ENCODE measurements around the gene PTPRN2. TPM values are rescaled to one million over a fixed set of nuclear protein-coding genes. Genes with fewer than 3 reads are reported as not detected.

PTPRN2 gene
- total and polyA plus RNA-seq, 9 of the 15 experiments (the other 6 are each of a cell fraction or from before 2014, with no cell fraction given): not detected

DNA sequence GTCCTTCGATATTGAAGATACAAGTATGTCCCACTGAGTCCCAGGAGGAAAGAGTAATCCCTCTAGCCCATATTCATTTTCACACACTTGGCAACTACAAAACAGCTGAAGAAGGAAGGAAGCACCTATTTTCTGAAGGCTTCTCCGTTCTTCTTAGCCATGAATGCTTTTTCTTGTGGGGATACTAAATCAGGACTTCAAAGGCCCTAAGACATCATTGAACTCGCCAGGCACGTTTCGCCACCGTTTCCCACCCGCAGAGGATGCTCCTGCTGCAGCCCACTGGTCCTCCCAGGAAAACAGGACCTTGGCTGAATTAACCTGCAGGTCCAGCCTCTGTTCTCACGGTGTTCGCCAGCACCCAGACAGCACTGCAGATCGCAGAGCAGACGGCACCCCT, 689.4 kb downstream of the PTPRN2 start:
- Histone ChIP-seq H2AFZ (ENCODE audit: low read depth, low read length) (no peak overlapping the region), H3K9me3 (replicated peaks; ENCODE audit: control insufficient read depth, insufficient read depth, low read depth, low read length) (no peaks in the 10 kb centered on the region), H3K79me2 (ENCODE audit: control insufficient read depth, insufficient read depth, low read length) (no peaks in the 10 kb centered on the region), H3K4me2 (ENCODE audit: insufficient read depth, low read length) (no peak overlapping the region), H3K27me3 (ENCODE audit: control insufficient read depth in 2 of 2, insufficient read depth in 2 of 2, low read length in 2 of 2) (peaks cover 61 to 91% of the 10 kb centered on the region in 2 experiments), H3K36me3 (ENCODE audit: control insufficient read depth, insufficient read depth, low read length) (no peaks in the 10 kb centered on the region), H3K27ac (ENCODE audit: extremely low read depth, low read depth, low read length) (no peak overlapping the region), H4K20me1 (replicated peaks; ENCODE audit: control insufficient read depth, insufficient read depth, low read length) (peaks cover 3% of the 10 kb centered on the region), H3K4me1 (replicated peaks in 1 of 2; ENCODE audit: control insufficient read depth in 2 of 2, insufficient read depth in 2 of 2, low read length in 2 of 2) (peaks cover 0 to 3% of the 10 kb centered on the region in 2 experiments; a peak in 1 of 5 replicates), H3K9me1 (ENCODE audit: control insufficient read depth, insufficient read depth, low read length) (no peaks in the 10 kb centered on the region), H3K9ac (ENCODE audit: insufficient read depth in 1 of 2, low read depth in 2 of 2, low read length in 2 of 2) (no peak overlapping the region), H3K4me3 (no peak overlapping the region)
- FAIRE-seq (no peak), ATAC-seq (no peak), DNase-seq (ENCODE audit: extremely low read depth in 1 of 4, low spot score in 3 of 4) (no peak)
- CTCF ChIA-PET (ENCODE audit: low intra/inter-chr PET ratio): no interaction called here
- POLR2A ChIA-PET: no interaction called here
- in situ Hi-C loops (cut with MboI): no loop called here
- WGBS (ENCODE audit: insufficient coverage, low coverage, missing lambda C conversion rate): 0% methylated on average over 11 of the region's 11 CpGs
- no peak for TF ChIP-seq RFX7 (CRISPR knock-in tag; IDR thresholded peaks at IDR 0.05)
- no peak for TF ChIP-seq CEBPG (CRISPR knock-in tag; IDR thresholded peaks at IDR 0.05)
- TF ChIP-seq CEBPG (tag; conservative IDR thresholded peaks at IDR 0.05 in 1 of 2, IDR thresholded peaks at IDR 0.05 in 1 of 2): no peak
- TF ChIP-seq THAP12 (CRISPR knock-in tag; IDR thresholded peaks at IDR 0.05): no peak
- no peak for TF ChIP-seq CCAR2 (IDR thresholded peaks at IDR 0.05; ENCODE audit: low read depth, low read length)
- TF ChIP-seq CBX5 (IDR thresholded peaks at IDR 0.05; ENCODE audit: borderline replicate concordance, low read depth): no peak
- no peak for TF ChIP-seq POLR3G (IDR thresholded peaks at IDR 0.05; ENCODE audit: extremely low read depth, insufficient read length, insufficient replicate concordance)
- no peak for TF ChIP-seq RB1 (IDR thresholded peaks at IDR 0.05; ENCODE audit: low read depth)
- no peak for TF ChIP-seq THRAP3 (IDR thresholded peaks at IDR 0.05; ENCODE audit: borderline replicate concordance)
- no peak for TF ChIP-seq IRF2 (CRISPR knock-in tag; IDR thresholded peaks at IDR 0.05)
- no peak for TF ChIP-seq NCOA6 (IDR thresholded peaks at IDR 0.05)
- TF ChIP-seq HEY1 (CRISPR knock-in tag; IDR thresholded peaks at IDR 0.05; ENCODE audit: borderline replicate concordance): no peak
- TF ChIP-seq SP1 (CRISPR knock-in tag; IDR thresholded peaks at IDR 0.05): no peak
- no peak for TF ChIP-seq ZNF696 (CRISPR knock-in tag; conservative IDR thresholded peaks at IDR 0.05)
- no peak for TF ChIP-seq HCFC1 (IDR thresholded peaks at IDR 0.05; ENCODE audit: low read depth, low read length)
- TF ChIP-seq BDP1 (IDR thresholded peaks at IDR 0.05; ENCODE audit: insufficient read depth, insufficient read length): no peak
- TF ChIP-seq PHF8 (IDR thresholded peaks at IDR 0.05; ENCODE audit: borderline replicate concordance, low read length): no peak
- TF ChIP-seq FOXM1 (IDR thresholded peaks at IDR 0.05; ENCODE audit: low read depth): no peak
- TF ChIP-seq FOXM1 (CRISPR knock-in tag; IDR thresholded peaks at IDR 0.05; ENCODE audit: low read depth): no peak
- TF ChIP-seq TCF7L2 (IDR thresholded peaks at IDR 0.05; ENCODE audit: low read depth, low read length): no peak
- TF ChIP-seq PREB (CRISPR knock-in tag; IDR thresholded peaks at IDR 0.05): no peak
- TF ChIP-seq, protein P1, sequence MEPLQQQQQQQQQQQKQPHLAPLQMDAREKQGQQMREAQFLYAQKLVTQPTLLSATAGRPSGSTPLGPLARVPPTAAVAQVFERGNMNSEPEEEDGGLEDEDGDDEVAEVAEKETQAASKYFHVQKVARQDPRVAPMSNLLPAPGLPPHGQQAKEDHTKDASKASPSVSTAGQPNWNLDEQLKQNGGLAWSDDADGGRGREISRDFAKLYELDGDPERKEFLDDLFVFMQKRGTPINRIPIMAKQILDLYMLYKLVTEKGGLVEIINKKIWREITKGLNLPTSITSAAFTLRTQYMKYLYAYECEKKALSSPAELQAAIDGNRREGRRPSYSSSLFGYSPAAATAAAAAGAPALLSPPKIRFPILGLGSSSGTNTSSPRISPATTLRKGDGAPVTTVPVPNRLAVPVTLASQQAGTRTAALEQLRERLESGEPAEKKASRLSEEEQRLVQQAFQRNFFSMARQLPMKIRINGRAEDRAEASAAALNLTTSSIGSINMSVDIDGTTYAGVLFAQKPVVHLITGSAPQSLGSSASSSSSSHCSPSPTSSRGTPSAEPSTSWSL (CRISPR knock-in tag; IDR thresholded peaks at IDR 0.05; ENCODE audit: borderline replicate concordance): no peak
- no TSS peak for BruUV-seq (replicated peaks)
- intact Hi-C loops (cut with micrococcal nuclease): no loop called here
